ENCODE data around the gene VDAC2. TPM values are rescaled to one million over a fixed set of nuclear protein-coding genes. Genes with fewer than 3 reads are reported as not detected.

The VDAC2 gene, protein sequence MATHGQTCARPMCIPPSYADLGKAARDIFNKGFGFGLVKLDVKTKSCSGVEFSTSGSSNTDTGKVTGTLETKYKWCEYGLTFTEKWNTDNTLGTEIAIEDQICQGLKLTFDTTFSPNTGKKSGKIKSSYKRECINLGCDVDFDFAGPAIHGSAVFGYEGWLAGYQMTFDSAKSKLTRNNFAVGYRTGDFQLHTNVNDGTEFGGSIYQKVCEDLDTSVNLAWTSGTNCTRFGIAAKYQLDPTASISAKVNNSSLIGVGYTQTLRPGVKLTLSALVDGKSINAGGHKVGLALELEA
- total RNA-seq, result 213 and 237 TPM in 2 replicates

DNA sequence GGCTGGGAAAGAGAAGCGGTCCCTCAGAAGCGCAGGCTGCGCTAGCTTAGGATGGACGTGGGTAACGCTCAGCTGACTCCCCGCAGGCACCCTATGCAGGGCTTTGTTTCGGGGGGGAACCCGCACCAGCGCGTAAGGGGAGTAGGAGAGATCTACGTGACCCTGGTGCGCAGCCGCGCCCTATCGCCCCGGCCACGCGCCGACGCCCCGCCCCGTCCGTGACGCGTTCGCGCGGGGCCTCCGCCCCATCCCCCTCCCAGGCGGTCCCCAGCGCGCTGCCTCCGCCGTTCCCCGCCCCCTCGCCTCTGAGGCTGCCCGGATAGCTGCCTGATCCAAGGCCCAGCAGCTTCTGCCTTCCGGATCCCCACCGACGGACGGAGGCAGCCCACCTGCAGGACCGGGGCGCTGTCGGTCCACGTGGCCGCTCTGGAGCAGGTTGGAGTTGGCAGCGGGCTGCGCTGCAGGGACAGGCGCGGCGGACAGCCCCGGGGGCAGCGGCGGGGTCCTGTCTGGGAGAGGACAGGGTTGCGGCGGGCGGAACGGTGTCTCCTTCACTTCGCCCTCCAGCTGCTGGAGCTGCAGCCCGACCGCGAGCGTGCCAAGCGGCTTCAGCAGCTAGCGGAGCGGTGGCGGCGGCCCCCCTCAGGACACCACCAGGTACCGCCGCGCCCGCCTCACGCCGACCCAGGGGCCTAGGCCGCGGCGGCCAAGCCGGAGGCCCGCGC is at the start of gene VDAC2:
TSS of gene VDAC2 (plus strand) at position 515 of the 725 bp plus-strand sequence. CDS start 363 bp downstream, outside the sequence.
- no peak for DNase-seq (ENCODE audit: low read depth)
- TF ChIP-seq, protein P1, sequence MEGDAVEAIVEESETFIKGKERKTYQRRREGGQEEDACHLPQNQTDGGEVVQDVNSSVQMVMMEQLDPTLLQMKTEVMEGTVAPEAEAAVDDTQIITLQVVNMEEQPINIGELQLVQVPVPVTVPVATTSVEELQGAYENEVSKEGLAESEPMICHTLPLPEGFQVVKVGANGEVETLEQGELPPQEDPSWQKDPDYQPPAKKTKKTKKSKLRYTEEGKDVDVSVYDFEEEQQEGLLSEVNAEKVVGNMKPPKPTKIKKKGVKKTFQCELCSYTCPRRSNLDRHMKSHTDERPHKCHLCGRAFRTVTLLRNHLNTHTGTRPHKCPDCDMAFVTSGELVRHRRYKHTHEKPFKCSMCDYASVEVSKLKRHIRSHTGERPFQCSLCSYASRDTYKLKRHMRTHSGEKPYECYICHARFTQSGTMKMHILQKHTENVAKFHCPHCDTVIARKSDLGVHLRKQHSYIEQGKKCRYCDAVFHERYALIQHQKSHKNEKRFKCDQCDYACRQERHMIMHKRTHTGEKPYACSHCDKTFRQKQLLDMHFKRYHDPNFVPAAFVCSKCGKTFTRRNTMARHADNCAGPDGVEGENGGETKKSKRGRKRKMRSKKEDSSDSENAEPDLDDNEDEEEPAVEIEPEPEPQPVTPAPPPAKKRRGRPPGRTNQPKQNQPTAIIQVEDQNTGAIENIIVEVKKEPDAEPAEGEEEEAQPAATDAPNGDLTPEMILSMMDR (conservative IDR thresholded peaks at IDR 0.05; ENCODE audit: low read depth, low read length), result no peak
- peak within 1 kb of the TSS; percentile 94 for H3K4me3 ChIP-seq (ENCODE audit: low read depth, low read length)

DNA sequence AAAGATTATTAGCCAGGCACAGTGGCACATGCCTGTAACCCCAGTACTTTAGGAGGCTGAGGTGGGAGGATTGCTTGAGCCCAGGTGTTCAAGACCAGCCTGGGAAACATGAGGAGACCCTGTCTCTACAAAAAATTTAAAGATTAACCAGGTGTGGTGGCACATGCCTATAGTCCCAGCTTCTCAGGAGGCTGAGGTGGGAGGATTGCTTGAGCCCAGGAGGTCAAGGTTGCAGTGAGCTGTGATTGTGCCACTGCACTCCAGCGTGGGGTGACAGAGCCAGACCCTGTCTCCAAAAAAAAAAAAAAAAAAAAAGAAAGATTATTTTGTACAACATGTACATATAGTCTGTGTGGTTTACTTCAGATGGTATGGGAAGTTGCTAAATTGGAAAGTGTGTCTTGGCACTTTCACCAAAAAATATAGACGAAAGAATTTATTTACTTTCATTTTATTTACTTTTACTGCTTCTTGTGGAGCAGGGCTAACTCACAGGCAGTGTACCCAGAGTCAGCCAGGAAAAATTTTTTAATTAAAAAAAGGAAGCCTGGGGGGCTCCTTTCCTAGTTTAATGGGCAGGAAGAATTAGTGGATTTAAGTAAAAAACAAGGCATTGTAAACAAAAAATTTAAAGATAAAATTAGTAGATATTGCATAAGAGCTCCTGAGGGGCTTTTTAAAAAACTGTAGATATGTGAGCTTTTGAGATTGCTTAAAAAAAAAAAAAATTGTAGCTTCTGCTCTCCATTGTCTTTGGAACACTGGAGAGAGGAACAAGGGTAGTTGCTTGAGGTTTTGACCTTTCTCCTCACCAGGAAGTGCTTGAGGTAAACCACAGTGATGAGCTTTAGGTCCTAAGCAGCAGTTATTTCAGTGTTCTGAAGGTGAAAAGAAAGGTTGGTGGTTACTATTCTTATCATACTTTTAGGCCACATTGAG is 44.6 kb upstream of the VDAC2 start:
- TF ChIP-seq, protein P1 (conservative IDR thresholded peaks at IDR 0.05; ENCODE audit: low read depth, low read length), result no peak
- H3K4me3 ChIP-seq (ENCODE audit: low read depth, low read length), result no peak overlapping the region
- DNase-seq (ENCODE audit: low read depth), result no peak

DNA sequence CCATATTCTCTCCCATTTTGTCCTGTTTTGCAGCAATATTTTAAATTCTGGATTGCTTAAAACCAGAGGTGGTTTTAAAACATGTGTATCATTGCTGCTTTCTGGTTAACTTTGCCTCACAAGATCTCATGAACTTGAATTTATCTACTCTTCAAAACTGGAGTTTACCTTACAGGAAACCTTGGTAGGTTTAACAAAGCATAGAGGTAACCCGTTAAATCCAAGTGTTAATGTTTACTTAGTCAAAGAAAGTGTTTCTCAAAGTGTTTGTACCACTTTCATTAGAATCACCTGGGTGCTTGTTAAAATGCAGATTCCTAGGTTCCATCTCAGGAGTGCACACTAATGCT is 44.0 kb upstream of the VDAC2 start:
- H3K4me3 ChIP-seq (ENCODE audit: low read depth, low read length), result no peak overlapping the region
- TF ChIP-seq, protein P1 (conservative IDR thresholded peaks at IDR 0.05; ENCODE audit: low read depth, low read length), result no peak
- no peak for DNase-seq (ENCODE audit: low read depth)

DNA sequence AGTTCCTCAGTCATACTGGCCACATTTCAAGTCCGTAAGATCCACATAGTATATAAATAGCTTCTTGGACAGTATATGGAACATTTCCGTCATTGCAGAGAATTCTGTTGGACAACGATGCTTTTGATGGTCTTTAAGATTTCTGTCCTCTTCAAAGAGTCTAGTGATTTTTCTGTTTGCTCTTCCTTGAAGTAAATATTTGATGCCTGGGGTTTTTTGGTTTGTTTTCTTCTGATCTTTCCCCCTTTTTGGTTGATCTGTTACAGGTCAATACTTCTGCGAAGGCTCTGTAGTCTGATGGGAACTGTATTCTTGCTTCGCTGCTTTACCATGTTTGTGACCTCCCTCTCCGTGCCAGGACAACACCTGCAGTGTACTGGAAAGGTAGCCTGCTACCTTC is 42.3 kb upstream of the VDAC2 start:
- TF ChIP-seq, protein P1 (conservative IDR thresholded peaks at IDR 0.05; ENCODE audit: low read depth, low read length), result no peak
- DNase-seq (ENCODE audit: low read depth), result no peak
- no peak overlapping the region for H3K4me3 ChIP-seq (ENCODE audit: low read depth, low read length)

DNA sequence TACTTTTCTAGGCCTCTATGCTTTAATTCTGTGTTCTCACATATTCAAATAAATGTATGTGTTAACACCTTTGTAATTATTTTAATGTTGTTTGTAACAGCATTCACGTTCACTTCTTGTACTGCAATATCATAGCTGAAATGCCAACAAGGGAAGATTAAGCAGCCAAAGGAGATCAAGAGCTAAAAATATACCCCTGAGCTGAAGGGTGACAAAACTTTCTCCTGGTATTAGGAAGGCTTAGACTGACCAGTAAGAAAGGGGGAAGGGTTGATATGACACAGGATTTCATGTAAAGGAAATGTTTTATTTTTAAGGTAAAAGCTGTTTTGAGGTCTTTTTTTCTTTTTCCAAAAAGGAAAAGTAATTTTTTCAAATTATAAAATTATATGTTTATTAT is 40.4 kb upstream of the VDAC2 start:
- no peak overlapping the region for H3K4me3 ChIP-seq (ENCODE audit: low read depth, low read length)
- no peak for DNase-seq (ENCODE audit: low read depth)

DNA sequence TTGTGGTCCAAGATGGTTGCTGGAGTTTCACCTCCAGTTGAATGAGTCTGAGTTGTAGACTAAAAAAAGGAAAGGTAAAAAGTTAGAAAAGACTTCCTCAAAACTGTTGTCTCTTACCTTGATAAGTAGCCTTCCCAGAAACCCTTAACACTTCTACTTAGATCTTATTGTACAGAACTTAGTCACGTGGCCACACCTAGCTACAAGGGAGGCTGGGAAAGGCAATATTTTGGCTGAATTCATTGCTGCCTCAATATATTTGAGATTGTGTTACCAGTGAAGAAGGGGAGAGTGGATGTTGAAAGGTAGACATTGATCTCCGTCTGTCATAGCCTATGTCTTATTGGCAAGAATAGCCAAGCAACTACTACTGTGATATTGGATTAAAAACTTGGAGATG is 35.5 kb upstream of the VDAC2 start:
- DNase-seq (ENCODE audit: low read depth), result no peak
- TF ChIP-seq, protein P1 (conservative IDR thresholded peaks at IDR 0.05; ENCODE audit: low read depth, low read length), result no peak
- H3K4me3 ChIP-seq (ENCODE audit: low read depth, low read length), result no peak overlapping the region

More for the DNA sequence above, 40.4 kb upstream of the VDAC2 start:
- TF ChIP-seq, protein P1 (conservative IDR thresholded peaks at IDR 0.05; ENCODE audit: low read depth, low read length), result no peak
